Renal cortex interstitium (tissue), 11 donors: ENCODE measurements around the gene SH3D19. TPM values are rescaled to one million over a fixed set of nuclear protein-coding genes. Genes with fewer than 3 reads are reported as not detected.
"Not testable (repeated sequence)": the region's sequence is repeated elsewhere in the genome, so short reads cannot be mapped to it uniquely, and the experiment has no call there.

Source experiments
- DNase-seq, 11 donors: peaks; one replicate each; pipeline ENCODE4 v3.0.0-alpha.2; 2013; ENCODE audit warnings: low read depth in 9 of 11, low spot score in 4 of 11; ENCODE audit errors: extremely low read depth in 1 of 11
- polyA plus RNA-seq, 3 donors: library from polyadenylated mRNA; unstranded; fragments of 120-200 nt; gene quantifications; one replicate each; pipeline ENCODE4 v1.2.1, GENCODE V29; 2013; ENCODE audit not compliant: insufficient read length in 3 of 3

SH3D19 gene
- polyA plus RNA-seq, 3 donors: 27.1 to 31.4 (median 30.7) TPM

- DNase-seq: no peak
Measured at GRCh38 chr4:151143162-151143561, 182.2 kb downstream of the SH3D19 start.

- DNase-seq: no peak
Measured at GRCh38 chr4:151142758-151143157, 182.6 kb downstream of the SH3D19 start.

- DNase-seq: no peak
Measured at GRCh38 chr4:151139814-151140213, 185.6 kb downstream of the SH3D19 start.

- DNase-seq: not testable (repeated sequence)
Measured at GRCh38 chr4:151136048-151136447, 189.4 kb downstream of the SH3D19 start.

GRCh38 chr4:151133311-151133710 is 192.1 kb downstream of the SH3D19 start:
- DNase-seq: no peak

GRCh38 chr4:151129796-151130195 is 195.6 kb downstream of the SH3D19 start:
- DNase-seq: no peak

- DNase-seq: peak; percentile 24 to 72 (median 55)
Measured at GRCh38 chr4:151117371-151117962, 207.9 kb downstream of the SH3D19 start.

GRCh38 chr4:151114986-151115385 is 210.4 kb downstream of the SH3D19 start:
- no peak for DNase-seq

GRCh38 chr4:151114338-151114737 is 211.1 kb downstream of the SH3D19 start:
- no peak for DNase-seq

- DNase-seq: no peak
Measured at GRCh38 chr4:151110236-151110635, 215.2 kb downstream of the SH3D19 start.

- DNase-seq: no peak
Measured at GRCh38 chr4:151107063-151107462, 218.3 kb downstream of the SH3D19 start.

- DNase-seq: no peak
Measured at GRCh38 chr4:151105454-151106032, 219.9 kb downstream of the SH3D19 start.

GRCh38 chr4:151104621-151105020 is 220.8 kb downstream of the SH3D19 start:
- DNase-seq: no peak

- no peak for DNase-seq
Measured at GRCh38 chr4:151103758-151104157, 221.6 kb downstream of the SH3D19 start.

- DNase-seq: no peak
Measured at GRCh38 chr4:151100531-151100930, 224.9 kb downstream of the SH3D19 start.

GRCh38 chr4:151099976-151100417 is 225.4 kb downstream of the SH3D19 start:
- peak in 7 of 11 donors; percentile 19 to 53 (median 27) for DNase-seq

GRCh38 chr4:151099229-151099975 is 226.0 kb downstream of the SH3D19 start, which contains the start of gene RPS3A:
TSS of gene RPS3A (plus strand) at chr4:151099628. CDS start at chr4:151099653, 25 bp downstream.
- DNase-seq: peak; percentile 93 to 98 (median 96)

- no peak for DNase-seq
Measured at GRCh38 chr4:151098979-151099228, 226.5 kb downstream of the SH3D19 start.

GRCh38 chr4:151097759-151098158 is 227.6 kb downstream of the SH3D19 start:
- no peak for DNase-seq

GRCh38 chr4:151095142-151095541 is 230.3 kb downstream of the SH3D19 start:
- no peak for DNase-seq
